Stimulated activated CD8-positive, alpha-beta memory T cell treated with anti-CD3 and anti-CD28 coated beads, Interleukin-12 subunit alpha, Interleukin-12 subunit beta, amount 100 ng/mL, for 24 hours (primary cell): ENCODE measurements around the gene A4GALT.

ENCODE experiments used
- DNase-seq: peaks from one replicate; pipeline ENCODE4 v3.0.0-alpha.2; 2020; ENCODE audit errors: extremely low read depth

The A4GALT gene

GRCh38 chr22:42702675-42703074 lies 18.0 kb downstream of the A4GALT start:
- no peak for DNase-seq

GRCh38 chr22:42701694-42702093 lies 19.0 kb downstream of the A4GALT start:
- DNase-seq = no peak

- no peak for DNase-seq
Observed at GRCh38 chr22:42700901-42701300, 19.8 kb downstream of the A4GALT start.

- no peak for DNase-seq
Observed at GRCh38 chr22:42700355-42700754, 20.3 kb downstream of the A4GALT start.

- DNase-seq = no peak
Observed at GRCh38 chr22:42699976-42700352, 20.7 kb downstream of the A4GALT start.

GRCh38 chr22:42699281-42699975 lies 21.2 kb downstream of the A4GALT start:
- no peak for DNase-seq

- no peak for DNase-seq
Observed at GRCh38 chr22:42697542-42698013, 23.1 kb downstream of the A4GALT start.

GRCh38 chr22:42696331-42696967 lies 24.2 kb downstream of the A4GALT start:
- no peak for DNase-seq

GRCh38 chr22:42695294-42695693 lies 25.4 kb downstream of the A4GALT start:
- DNase-seq = no peak

GRCh38 chr22:42693763-42694683 lies 26.6 kb downstream of the A4GALT start:
- no peak for DNase-seq

- DNase-seq = no peak
Observed at GRCh38 chr22:42693055-42693762, 27.5 kb downstream of the A4GALT start.

GRCh38 chr22:42692239-42693054 lies 28.2 kb downstream of the A4GALT start:
- no peak for DNase-seq

GRCh38 chr22:42691440-42691839 lies 29.2 kb downstream of the A4GALT start:
- no peak for DNase-seq

- DNase-seq = no peak
Observed at GRCh38 chr22:42688241-42689211, 32.1 kb downstream of the A4GALT start.

- no peak for DNase-seq
Observed at GRCh38 chr22:42686756-42687491, 33.7 kb downstream of the A4GALT start.

GRCh38 chr22:42685941-42686653 lies 34.6 kb downstream of the A4GALT start:
- no peak for DNase-seq

GRCh38 chr22:42684462-42685195 lies 36.0 kb downstream of the A4GALT start:
- no peak for DNase-seq
